SK-N-SH treated with all-trans-retinoic acid at 6 μM for 48 hours (cell line): ENCODE data around the gene ZBED4.

Experiments
- ATAC-seq: fragments of 200-7000 bp; cut with Tn5 transposase; 3 replicates; pipeline ENCODE4 v1.9.1; 2020; ENCODE audit warnings: mild to moderate bottlenecking, moderate library complexity
- BACH2 ChIP-seq: fragments of 250-450 bp; sonication (Bioruptor Pico); IDR thresholded peaks from 2 replicates; pipeline ENCODE4 v1.9.0; 2021; ENCODE audit warnings: mild to moderate bottlenecking, borderline replicate concordance
- CREB5 ChIP-seq: fragments of 250-450 bp; sonication (Bioruptor Pico); IDR thresholded peaks from 2 replicates; pipeline ENCODE4 v1.5.1; 2020; ENCODE audit warnings: low read depth, mild to moderate bottlenecking, moderate library complexity
- CSDC2 ChIP-seq: fragments of 250-450 bp; sonication (Bioruptor Pico); IDR thresholded peaks from 2 replicates; pipeline ENCODE4 v1.5.0; 2020; ENCODE audit warnings: mild to moderate bottlenecking, moderate library complexity
- CSRNP3 ChIP-seq: fragments of 250-450 bp; sonication (Bioruptor Pico); IDR thresholded peaks from 2 replicates; pipeline ENCODE4 v1.5.1; 2021; ENCODE audit warnings: mild to moderate bottlenecking, moderate library complexity
- ESRRG ChIP-seq: fragments of 250-450 bp; sonication (Bioruptor Pico); IDR thresholded peaks from 2 replicates; pipeline ENCODE4 v1.6.1; 2021; ENCODE audit warnings: mild to moderate bottlenecking
- GLIS3 ChIP-seq: fragments of 250-450 bp; sonication (Bioruptor Pico); IDR thresholded peaks from 2 replicates; pipeline ENCODE4 v1.5.0; 2020; ENCODE audit warnings: mild to moderate bottlenecking, moderate library complexity
- ISL1 ChIP-seq: fragments of 250-450 bp; sonication (Bioruptor Pico); IDR thresholded peaks from 2 replicates; pipeline ENCODE4 v2.1.2; 2022; ENCODE audit warnings: mild to moderate bottlenecking, moderate library complexity
- OSR1 ChIP-seq: fragments of 250-450 bp; sonication (Bioruptor Pico); IDR thresholded peaks from 2 replicates; pipeline ENCODE4 v1.8.0; 2022; ENCODE audit warnings: moderate library complexity, mild to moderate bottlenecking, inconsistent platforms
- PPARA ChIP-seq: fragments of 250-450 bp; sonication (Bioruptor Pico); IDR thresholded peaks from 2 replicates; pipeline ENCODE4 v1.5.0; 2020; ENCODE audit warnings: mild to moderate bottlenecking, borderline replicate concordance
- RARB ChIP-seq: fragments of 250-450 bp; sonication (Bioruptor Pico); IDR thresholded peaks from 2 replicates; pipeline ENCODE4 v1.8.0; 2021; ENCODE audit warnings: mild to moderate bottlenecking, moderate library complexity
- SNAI2 ChIP-seq: fragments of 250-450 bp; sonication (Bioruptor Pico); IDR thresholded peaks from 2 replicates; pipeline ENCODE4 v1.5.0; 2020; ENCODE audit warnings: mild to moderate bottlenecking, moderate library complexity
- TOX ChIP-seq: fragments of 250-450 bp; sonication (Bioruptor Pico); IDR thresholded peaks from 2 replicates; pipeline ENCODE4 v1.8.0; 2021; ENCODE audit warnings: mild to moderate bottlenecking, moderate library complexity, borderline replicate concordance
- TSHZ2 ChIP-seq: fragments of 250-450 bp; sonication (Bioruptor Pico); IDR thresholded peaks from 2 replicates; pipeline ENCODE4 v1.5.0; 2020; ENCODE audit warnings: mild to moderate bottlenecking, moderate library complexity
- ZC3H10 ChIP-seq: fragments of 250-450 bp; sonication (Bioruptor Pico); IDR thresholded peaks from 2 replicates; pipeline ENCODE4 v1.5.1; 2021; ENCODE audit warnings: mild to moderate bottlenecking, moderate library complexity
- ZFP3 ChIP-seq: fragments of 250-450 bp; sonication (Bioruptor Pico); IDR thresholded peaks from 2 replicates; pipeline ENCODE4 v1.5.0; 2020; ENCODE audit warnings: mild to moderate bottlenecking, moderate library complexity
- ZNF565 ChIP-seq: fragments of 450-650 bp; formaldehyde crosslinking; conservative IDR thresholded peaks from 2 replicates; pipeline ENCODE4 v1.5.0; 2020; ENCODE audit warnings: low read depth, mild to moderate bottlenecking, moderate library complexity
- ZNF70 ChIP-seq: fragments of 450-650 bp; formaldehyde crosslinking; IDR thresholded peaks from 2 replicates; pipeline ENCODE4 v1.5.0; 2020; ENCODE audit warnings: mild to moderate bottlenecking, moderate library complexity

ZBED4 gene

GRCh38 chr22:49872347-49872746 lies 18.7 kb downstream of the ZBED4 start (continued):
- no peak for TF ChIP-seq ZC3H10 (CRISPR knock-in tag)
- TF ChIP-seq, all 23 proteins: peak for 0

GRCh38 chr22:49873228-49873940 lies 19.7 kb downstream of the ZBED4 start:
- no peak for ATAC-seq
- TF ChIP-seq TSHZ2 (CRISPR knock-in tag) = no peak

GRCh38 chr22:49877642-49878041 lies 24.0 kb downstream of the ZBED4 start:
- TF ChIP-seq ZNF70 (CRISPR knock-in tag) (no peak), TSHZ2 (CRISPR knock-in tag) (no peak), ESRRG (CRISPR knock-in tag) (no peak)
- TF ChIP-seq, all 23 proteins: peak for 0
- ATAC-seq = no peak

GRCh38 chr22:49878206-49878605 lies 24.6 kb downstream of the ZBED4 start:
- no peak for TF ChIP-seq RARB (CRISPR knock-in tag)
- no peak for TF ChIP-seq ZFP3 (CRISPR knock-in tag)
- no peak for TF ChIP-seq ISL1 (CRISPR knock-in tag)
- TF ChIP-seq ESRRG (CRISPR knock-in tag) = no peak
- TF ChIP-seq TOX = no peak
- no peak for TF ChIP-seq CREB5 (CRISPR knock-in tag)
- no peak for TF ChIP-seq GLIS3 (CRISPR knock-in tag)
- TF ChIP-seq PPARA = no peak
- TF ChIP-seq SNAI2 (CRISPR knock-in tag) = no peak
- no peak for TF ChIP-seq OSR1
- no peak for TF ChIP-seq ZNF565 (CRISPR knock-in tag)
- TF ChIP-seq ZC3H10 (CRISPR knock-in tag) = no peak
- no peak for TF ChIP-seq CSDC2
- no peak for TF ChIP-seq ZNF70 (CRISPR knock-in tag)
- TF ChIP-seq BACH2 (CRISPR knock-in tag) = no peak
- no peak for TF ChIP-seq CSRNP3 (CRISPR knock-in tag)
- no peak for ATAC-seq

GRCh38 chr22:49879871-49880270 lies 26.2 kb downstream of the ZBED4 start:
- no peak for ATAC-seq
- TF ChIP-seq BACH2 (CRISPR knock-in tag) = no peak
- no peak for TF ChIP-seq ZFP3 (CRISPR knock-in tag)
- TF ChIP-seq, all 23 proteins: peak for 0
